GM23248 (cell line): Measurements from ENCODE around the gene DLD.

Source experiments
- EZH2 ChIP-seq: fragments of 200-600 bp; sonication (generic); IDR thresholded peaks from 2 replicates; pipeline ENCODE4 v1.6.1; 2018; ENCODE audit warnings: antibody characterized with exemption, mild to moderate bottlenecking; ENCODE audit not compliant: insufficient read depth, poor library complexity, severe bottlenecking
- EZH2phosphoT487 ChIP-seq: fragments of 200-600 bp; sonication (generic); IDR thresholded peaks from 2 replicates; pipeline ENCODE4 v1.6.1; 2018; ENCODE audit warnings: antibody characterized with exemption, moderate library complexity, mild to moderate bottlenecking, low read depth; ENCODE audit not compliant: insufficient read depth

DNA sequence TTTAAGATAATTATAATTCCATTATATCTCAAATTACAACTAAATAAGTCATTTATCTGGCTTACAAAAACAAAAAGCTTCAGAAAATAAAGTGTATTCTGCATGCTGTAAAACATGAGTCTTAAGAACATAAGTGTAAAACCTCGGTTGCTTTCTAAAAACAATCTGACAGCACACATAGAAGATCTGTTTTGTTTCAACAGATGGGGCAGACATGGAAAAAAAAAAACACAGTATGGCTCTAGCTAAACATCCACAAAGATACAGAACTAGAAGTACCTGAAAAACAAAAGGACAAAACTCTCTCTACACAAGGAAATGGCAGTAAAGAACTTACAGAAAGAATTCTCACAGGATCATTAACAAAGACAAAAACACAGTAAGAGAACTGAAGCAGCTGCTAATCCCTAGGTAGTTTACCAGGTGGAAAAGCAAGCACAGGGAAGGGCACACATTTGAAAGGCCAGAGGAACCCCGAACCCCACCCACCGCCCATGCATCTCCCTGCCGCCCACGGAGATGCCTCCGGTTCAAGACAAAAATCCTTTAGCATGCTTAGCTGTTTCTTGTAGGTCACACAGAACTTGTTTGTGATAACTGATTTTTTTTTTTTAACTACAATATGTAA lies 42.5 kb downstream of the DLD start:
- no peak for TF ChIP-seq EZH2
- TF ChIP-seq EZH2phosphoT487 = no peak
